HepG2 (cell line): ENCODE data around the gene NPTXR. TPM values are rescaled to one million over a fixed set of nuclear protein-coding genes. Genes with fewer than 3 reads are reported as not detected.
A peak's percentile ranks its signal among the peaks of the same experiment; 100 is the strongest.

Experiments used
- BORCS8-MEF2B ChIP-seq: sonication (generic); formaldehyde crosslinking; IDR thresholded peaks from 2 replicates; pipeline ENCODE4 v1.8.0; 2022; ENCODE audit warnings: mild to moderate bottlenecking, missing genetic modification reagents
- FOXC1 ChIP-seq: sonication (generic); formaldehyde crosslinking; IDR thresholded peaks from 2 replicates; pipeline ENCODE4 v1.8.0; 2022; ENCODE audit warnings: mild to moderate bottlenecking, missing genetic modification reagents, borderline replicate concordance
- NAIF1 ChIP-seq: sonication (generic); formaldehyde crosslinking; IDR thresholded peaks from 2 replicates; pipeline ENCODE4 v1.5.0; 2020; ENCODE audit warnings: mild to moderate bottlenecking, missing genetic modification reagents, borderline replicate concordance
- SOX5 ChIP-seq: IDR thresholded peaks from 2 replicates; pipeline ENCODE4 v1.6.1; 2016; ENCODE audit warnings: borderline replicate concordance
- TFAP4 ChIP-seq: sonication (generic); IDR thresholded peaks from 2 replicates; pipeline ENCODE4 v1.6.1; 2016; ENCODE audit warnings: low read depth, borderline replicate concordance
- UBTF ChIP-seq: sonication (generic); formaldehyde crosslinking; IDR thresholded peaks from 2 replicates; pipeline ENCODE4 v1.4.0; 2020; ENCODE audit warnings: mild to moderate bottlenecking, missing genetic modification reagents
- WIZ ChIP-seq: sonication (generic); formaldehyde crosslinking; IDR thresholded peaks from 2 replicates; pipeline ENCODE4 v1.5.1; 2020; ENCODE audit warnings: mild to moderate bottlenecking, missing genetic modification reagents
- ZMYM2 ChIP-seq: sonication (generic); formaldehyde crosslinking; IDR thresholded peaks from 2 replicates; pipeline ENCODE4 v1.8.0; 2022; ENCODE audit warnings: mild to moderate bottlenecking, missing genetic modification reagents
- ZNF274 ChIP-seq: sonication (generic); formaldehyde crosslinking; IDR thresholded peaks from 2 replicates; pipeline ENCODE4 v1.5.1; 2020; ENCODE audit warnings: mild to moderate bottlenecking, missing genetic modification reagents
- ZNF317 ChIP-seq: sonication (generic); formaldehyde crosslinking; IDR thresholded peaks from 2 replicates; pipeline ENCODE4 v1.5.0; 2020; ENCODE audit warnings: mild to moderate bottlenecking, missing genetic modification reagents
- ZNF609 ChIP-seq: sonication (generic); formaldehyde crosslinking; IDR thresholded peaks from 2 replicates; pipeline ENCODE4 v1.4.0; 2020; ENCODE audit warnings: mild to moderate bottlenecking, missing genetic modification reagents, borderline replicate concordance
- ZNF746 ChIP-seq: sonication (generic); formaldehyde crosslinking; IDR thresholded peaks from 2 replicates; pipeline ENCODE4 v1.8.0; 2022; ENCODE audit warnings: mild to moderate bottlenecking, missing genetic modification reagents
- ZNF839 ChIP-seq: sonication (generic); formaldehyde crosslinking; IDR thresholded peaks from 2 replicates; pipeline ENCODE4 v1.4.0; 2020; ENCODE audit warnings: missing genetic modification reagents, mild to moderate bottlenecking, borderline replicate concordance
- polyA plus RNA-seq, 8 experiments: library from polyadenylated mRNA; depleted of rRNA in 3 of 8; stranded (reverse) in 7 of 8; unstranded in 1 of 8; fragments of >200 nt; fragmentation: Illumina TruSeq in 4 of 8; extraction: Trizol in 4 of 8; gene quantifications; 2 replicates each; pipeline versions ENCODE4 v1.2.1 to v1.2.3, GENCODE V29; 2011 to 2016; ENCODE audit warnings: low read depth in 4 of 8, missing spikeins in 1 of 8, mixed read lengths in 1 of 8; ENCODE audit not compliant: insufficient read depth in 1 of 8
- total RNA-seq, 5 experiments: library from RNA; depleted of rRNA; stranded (reverse); fragments of >200 nt; fragmentation: Illumina TruSeq; extraction: Trizol; gene quantifications; 2 replicates each; pipeline ENCODE4 v1.2.3, GENCODE V29; 2016; ENCODE audit warnings: low read depth in 1 of 5
- TF ChIP-seq, protein P1 (sequence below): sonication (generic); formaldehyde crosslinking; IDR thresholded peaks from 2 replicates; pipeline ENCODE4 v1.8.0; 2022; ENCODE audit warnings: low read depth, missing genetic modification reagents
- TF ChIP-seq, protein P2 (sequence below): sonication (generic); formaldehyde crosslinking; IDR thresholded peaks from 2 replicates; pipeline ENCODE4 v1.5.0; 2020; ENCODE audit warnings: missing genetic modification reagents

NPTXR gene
- total and polyA plus RNA-seq, 2 of the 13 experiments (the other 11 are each of a cell fraction or from before 2014, with no cell fraction given) = 2.6 to 4.8 TPM

DNA sequence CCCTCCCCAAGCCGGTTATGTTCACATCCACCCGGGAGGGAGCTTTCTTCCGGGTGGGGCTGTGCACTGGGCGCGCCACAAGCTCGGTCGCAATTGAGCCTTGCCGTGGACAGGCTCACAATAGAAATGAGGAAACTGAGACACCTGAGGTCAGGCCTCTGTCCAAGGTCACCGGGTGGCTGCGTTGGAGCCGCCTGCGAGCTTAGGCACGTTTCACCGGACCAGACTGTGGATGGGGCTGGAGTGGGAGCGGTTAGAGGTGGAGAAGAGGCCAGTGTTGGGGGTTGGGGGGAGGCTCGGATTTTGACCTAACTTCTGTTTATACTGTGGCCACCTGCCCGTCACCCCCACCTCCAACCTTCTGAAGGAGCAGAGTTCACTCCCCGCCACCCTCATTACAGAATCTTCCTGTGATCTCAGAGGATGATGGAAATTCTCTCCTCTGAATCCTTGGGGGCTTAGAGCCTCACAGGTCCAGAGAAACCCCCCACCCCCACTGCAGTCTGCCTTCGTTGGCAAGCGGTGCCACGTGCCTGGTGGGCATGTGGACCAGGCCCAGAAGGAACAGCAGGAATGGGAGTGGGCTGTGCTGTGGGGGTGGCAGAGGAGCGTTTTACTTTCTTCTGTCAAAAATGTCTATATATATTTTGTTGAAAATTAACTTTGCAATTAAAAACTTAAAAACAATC is 631 bp upstream of the NPTXR start (continued):
- TF ChIP-seq, protein P1, sequence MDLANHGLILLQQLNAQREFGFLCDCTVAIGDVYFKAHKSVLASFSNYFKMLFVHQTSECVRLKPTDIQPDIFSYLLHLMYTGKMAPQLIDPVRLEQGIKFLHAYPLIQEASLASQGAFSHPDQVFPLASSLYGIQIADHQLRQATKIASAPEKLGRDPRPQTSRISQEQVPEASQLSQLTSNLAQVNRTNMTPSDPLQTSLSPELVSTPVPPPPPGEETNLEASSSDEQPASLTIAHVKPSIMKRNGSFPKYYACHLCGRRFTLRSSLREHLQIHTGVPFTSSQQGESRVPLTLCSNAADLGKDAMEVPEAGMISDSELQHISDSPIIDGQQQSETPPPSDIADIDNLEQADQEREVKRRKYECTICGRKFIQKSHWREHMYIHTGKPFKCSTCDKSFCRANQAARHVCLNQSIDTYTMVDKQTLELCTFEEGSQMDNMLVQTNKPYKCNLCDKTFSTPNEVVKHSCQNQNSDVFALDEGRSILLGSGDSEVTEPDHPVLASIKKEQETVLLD (CRISPR knock-in tag) = 0 out of 2 replicates have a peak, but pooled peaks have one; percentile 38
- peak; percentile 11; the same call in 1 of the 2 replicates for TF ChIP-seq SOX5 (CRISPR knock-in tag)
- TF ChIP-seq FOXC1 (CRISPR knock-in tag) = 0 out of 2 replicates have a peak, but pooled peaks have one; percentile 24
- no peak for TF ChIP-seq NAIF1
- TF ChIP-seq ZMYM2 = peak; percentile 62; the same call in 1 of the 2 replicates
- TF ChIP-seq, protein P2, sequence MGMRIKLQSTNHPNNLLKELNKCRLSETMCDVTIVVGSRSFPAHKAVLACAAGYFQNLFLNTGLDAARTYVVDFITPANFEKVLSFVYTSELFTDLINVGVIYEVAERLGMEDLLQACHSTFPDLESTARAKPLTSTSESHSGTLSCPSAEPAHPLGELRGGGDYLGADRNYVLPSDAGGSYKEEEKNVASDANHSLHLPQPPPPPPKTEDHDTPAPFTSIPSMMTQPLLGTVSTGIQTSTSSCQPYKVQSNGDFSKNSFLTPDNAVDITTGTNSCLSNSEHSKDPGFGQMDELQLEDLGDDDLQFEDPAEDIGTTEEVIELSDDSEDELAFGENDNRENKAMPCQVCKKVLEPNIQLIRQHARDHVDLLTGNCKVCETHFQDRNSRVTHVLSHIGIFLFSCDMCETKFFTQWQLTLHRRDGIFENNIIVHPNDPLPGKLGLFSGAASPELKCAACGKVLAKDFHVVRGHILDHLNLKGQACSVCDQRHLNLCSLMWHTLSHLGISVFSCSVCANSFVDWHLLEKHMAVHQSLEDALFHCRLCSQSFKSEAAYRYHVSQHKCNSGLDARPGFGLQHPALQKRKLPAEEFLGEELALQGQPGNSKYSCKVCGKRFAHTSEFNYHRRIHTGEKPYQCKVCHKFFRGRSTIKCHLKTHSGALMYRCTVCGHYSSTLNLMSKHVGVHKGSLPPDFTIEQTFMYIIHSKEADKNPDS (CRISPR knock-in tag) = no peak
- TF ChIP-seq UBTF (CRISPR knock-in tag) = no peak
- TF ChIP-seq WIZ (CRISPR knock-in tag) = no peak
- peak; percentile 35; the same call in 1 of the 2 replicates for TF ChIP-seq ZNF317 (CRISPR knock-in tag)
- peak; percentile 34; the same call in 1 of the 2 replicates for TF ChIP-seq ZNF839 (CRISPR knock-in tag)
- 0 out of 2 replicates have a peak, but pooled peaks have one; percentile 23 for TF ChIP-seq BORCS8-MEF2B (CRISPR knock-in tag)
- peak; percentile 70; the same call in 1 of the 2 replicates for TF ChIP-seq ZNF746 (CRISPR knock-in tag)
- peak; percentile 65; the same call in 1 of the 2 replicates for TF ChIP-seq ZNF609 (CRISPR knock-in tag)
- peak; percentile 34; the same call in 1 of the 2 replicates for TF ChIP-seq TFAP4
- TF ChIP-seq ZNF274 (CRISPR knock-in tag) = 0 out of 2 replicates have a peak, but pooled peaks have one; percentile 47
